ENCODE measurements around the gene NUDT1.
"Not testable (repeated sequence)": the region's sequence is repeated elsewhere in the genome, so short reads cannot be mapped to it uniquely, and the experiment has no call there.

GRCh38 chr7:2269089-2269990 is 27.3 kb downstream of the NUDT1 start:
- not testable (repeated sequence) for TF ChIP-seq CTCF (conservative IDR thresholded peaks at IDR 0.05; ENCODE audit: low read length); EZH2phosphoT487 (IDR thresholded peaks at IDR 0.05; ENCODE audit: borderline replicate concordance, low read depth, low read length)
